MM.1S (cell line): Measurements from ENCODE around the gene PTTG1IP.

Source experiments
- DNase-seq: peaks from one replicate; pipeline ENCODE4 v3.0.0-alpha.2; 2015
- H2AFZ ChIP-seq: fragments of 300-600 bp; sonication (generic); 2 replicates; pipeline ENCODE4 v1.6.0; 2016; ENCODE audit warnings: antibody characterized with exemption, low read length
- H3F3A ChIP-seq: fragments of 300-600 bp; sonication (generic); 2 replicates; pipeline ENCODE4 v1.6.1; 2016; ENCODE audit warnings: mild to moderate bottlenecking, antibody characterized with exemption, low read length, moderate library complexity, mixed read lengths; ENCODE audit not compliant: insufficient read depth
- H3K27ac ChIP-seq: fragments of 300-600 bp; sonication (generic); 2 replicates; pipeline ENCODE4 v1.5.1; 2016; ENCODE audit warnings: mild to moderate bottlenecking, low read length
- H3K27me3 ChIP-seq: fragments of 300-600 bp; sonication (generic); replicated peaks from 2 replicates; pipeline ENCODE4 v1.6.0; 2016; ENCODE audit warnings: low read length; ENCODE audit not compliant: insufficient read depth
- H3K36me3 ChIP-seq: fragments of 300-600 bp; sonication (generic); replicated peaks from 2 replicates; pipeline ENCODE4 v1.6.1; 2016; ENCODE audit warnings: mild to moderate bottlenecking, low read length, mixed read lengths; ENCODE audit not compliant: insufficient read depth
- H3K4me1 ChIP-seq: fragments of 300-600 bp; sonication (generic); 2 replicates; pipeline ENCODE4 v1.6.1; 2016; ENCODE audit warnings: low read length, mixed read lengths
- H3K4me2 ChIP-seq: fragments of 300-600 bp; sonication (generic); 2 replicates; pipeline ENCODE4 v1.6.0; 2016; ENCODE audit warnings: low read depth, low read length
- H3K4me3 ChIP-seq: fragments of 300-600 bp; sonication (generic); 2 replicates; pipeline ENCODE4 v1.5.1; 2016; ENCODE audit warnings: low read length, mixed read lengths
- H3K79me2 ChIP-seq: fragments of 300-600 bp; sonication (generic); 2 replicates; pipeline ENCODE4 v1.6.1; 2016; ENCODE audit warnings: mixed run types, low read length, mixed read lengths
- H3K9ac ChIP-seq: fragments of 300-600 bp; sonication (generic); 2 replicates; pipeline ENCODE4 v1.6.1; 2016; ENCODE audit warnings: low read length, mixed read lengths
- H3K9me2 ChIP-seq: fragments of 300-600 bp; sonication (generic); replicated peaks from 2 replicates; pipeline ENCODE4 v1.6.1; 2016; ENCODE audit warnings: mild to moderate bottlenecking, low read length, mixed read lengths; ENCODE audit not compliant: insufficient read depth
- H3K9me3 ChIP-seq: fragments of 300-600 bp; sonication (generic); replicated peaks from 2 replicates; pipeline ENCODE4 v1.6.1; 2016; ENCODE audit warnings: mild to moderate bottlenecking, low read length, mixed read lengths; ENCODE audit not compliant: insufficient read depth
- H4K20me1 ChIP-seq: fragments of 300-600 bp; sonication (generic); 2 replicates; pipeline ENCODE4 v1.6.1; 2016; ENCODE audit warnings: mild to moderate bottlenecking, low read length, moderate library complexity, mixed read lengths; ENCODE audit not compliant: insufficient read depth
- EZH2 ChIP-seq: fragments of 300-600 bp; sonication (generic); optimal IDR thresholded peaks from 2 replicates; pipeline ENCODE3; 2017; ENCODE audit warnings: low read depth, mild to moderate bottlenecking, antibody characterized with exemption, low read length, mixed read lengths
- EZH2phosphoT487 ChIP-seq: fragments of 300-600 bp; sonication (generic); IDR thresholded peaks from 2 replicates; pipeline ENCODE4 v1.6.1; 2018; ENCODE audit warnings: antibody characterized with exemption, low read length
- TF ChIP-seq, protein P1 (sequence below): fragments of 300-600 bp; sonication (generic); IDR thresholded peaks from 2 replicates; pipeline ENCODE4 v1.5.1; 2016; ENCODE audit warnings: antibody characterized with exemption, low read length, mixed read lengths

PTTG1IP gene

DNA sequence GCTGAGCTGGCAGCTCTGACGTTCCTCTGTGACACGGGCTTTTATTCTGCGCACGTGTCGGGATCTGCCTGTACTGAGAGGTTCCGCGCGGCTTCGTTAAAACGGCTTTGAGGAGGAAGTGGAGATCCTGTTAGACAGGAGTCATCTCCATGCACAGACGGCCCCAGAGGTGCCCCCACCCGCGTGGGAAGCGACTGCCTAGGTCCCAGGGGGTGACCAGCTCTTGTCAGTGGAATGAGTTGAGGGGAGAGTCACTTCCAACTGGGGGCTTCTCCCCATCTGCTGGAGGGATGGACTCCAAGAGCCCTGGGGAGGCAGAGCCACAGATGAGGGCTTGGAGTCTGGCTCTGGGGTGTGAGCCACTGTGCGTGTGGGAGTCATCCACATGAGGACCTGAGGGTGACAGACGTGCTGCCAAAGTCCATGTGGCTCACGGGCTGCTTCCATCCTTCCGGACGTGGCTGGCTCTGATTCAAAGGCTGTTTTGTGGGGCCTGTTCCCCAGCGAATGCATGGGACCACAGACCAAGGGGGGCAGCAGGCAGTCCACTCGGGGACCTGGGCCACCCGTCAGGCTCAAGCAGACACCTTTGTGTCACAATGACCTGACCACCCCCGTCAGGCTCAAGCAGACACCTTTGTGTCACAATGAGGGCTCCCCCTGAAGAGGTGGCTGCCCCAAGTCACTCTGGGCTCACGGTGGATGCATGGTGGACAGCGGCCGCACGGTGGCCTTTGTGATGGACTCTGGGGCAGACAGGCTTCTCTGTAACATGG is 26.8 kb downstream of the PTTG1IP start:
- 0 out of 2 replicates have a peak, but pooled peaks cover 10% of the 10 kb centered on the region for H3K36me3 ChIP-seq
- no peaks in the 10 kb centered on the region for H3F3A ChIP-seq
- H3K9me2 ChIP-seq, result no peaks in the 10 kb centered on the region
- no peak for DNase-seq
- no peaks in the 10 kb centered on the region for H3K9me3 ChIP-seq
- H3K27me3 ChIP-seq, result peaks cover 52% of the 10 kb centered on the region
- H4K20me1 ChIP-seq, result no peaks in the 10 kb centered on the region
- H2AFZ ChIP-seq, result no peak overlapping the region
- H3K4me1 ChIP-seq, result no peaks in the 10 kb centered on the region
- no peak overlapping the region for H3K27ac ChIP-seq
- no peak overlapping the region for H3K9ac ChIP-seq
- H3K79me2 ChIP-seq, result no peaks in the 10 kb centered on the region
- H3K4me3 ChIP-seq, result 0 out of 2 replicates have a peak overlapping the region, but pooled peaks have one; percentile 8
- TF ChIP-seq EZH2, result no peak
- TF ChIP-seq EZH2phosphoT487, result no peak
- peak overlapping the region; percentile 52; the same call in 1 of the 2 replicates for H3K4me2 ChIP-seq

DNA sequence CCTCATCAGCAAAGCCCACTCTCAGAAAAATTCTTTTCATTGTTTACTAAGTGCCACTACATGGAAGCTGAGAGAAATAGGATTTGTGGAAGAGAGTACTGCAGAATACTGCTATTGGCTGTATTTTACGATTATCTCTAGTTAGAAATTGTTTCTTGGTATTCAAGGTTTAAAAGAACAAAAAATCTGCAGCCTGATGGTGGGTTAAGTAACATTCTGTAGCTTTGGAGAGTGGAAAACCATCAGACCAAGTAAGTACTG is 27.3 kb downstream of the PTTG1IP start:
- Histone ChIP-seq H3F3A (no peaks in the 10 kb centered on the region), H3K27me3 (peaks cover 57% of the 10 kb centered on the region), H3K9ac (no peak overlapping the region), H3K27ac (no peak overlapping the region), H3K4me2 (peak overlapping the region; percentile 52), H3K79me2 (no peaks in the 10 kb centered on the region), H3K9me2 (no peaks in the 10 kb centered on the region), H2AFZ (no peak overlapping the region), H3K4me1 (no peaks in the 10 kb centered on the region), H3K4me3 (peak overlapping the region; percentile 8; the same call in 1 of the 2 replicates), H4K20me1 (no peaks in the 10 kb centered on the region), H3K36me3 (0 out of 2 replicates have a peak, but pooled peaks cover 10% of the 10 kb centered on the region), H3K9me3 (no peaks in the 10 kb centered on the region)
- peak; percentile 6 for DNase-seq
- no peak for TF ChIP-seq EZH2
- TF ChIP-seq, protein P1, sequence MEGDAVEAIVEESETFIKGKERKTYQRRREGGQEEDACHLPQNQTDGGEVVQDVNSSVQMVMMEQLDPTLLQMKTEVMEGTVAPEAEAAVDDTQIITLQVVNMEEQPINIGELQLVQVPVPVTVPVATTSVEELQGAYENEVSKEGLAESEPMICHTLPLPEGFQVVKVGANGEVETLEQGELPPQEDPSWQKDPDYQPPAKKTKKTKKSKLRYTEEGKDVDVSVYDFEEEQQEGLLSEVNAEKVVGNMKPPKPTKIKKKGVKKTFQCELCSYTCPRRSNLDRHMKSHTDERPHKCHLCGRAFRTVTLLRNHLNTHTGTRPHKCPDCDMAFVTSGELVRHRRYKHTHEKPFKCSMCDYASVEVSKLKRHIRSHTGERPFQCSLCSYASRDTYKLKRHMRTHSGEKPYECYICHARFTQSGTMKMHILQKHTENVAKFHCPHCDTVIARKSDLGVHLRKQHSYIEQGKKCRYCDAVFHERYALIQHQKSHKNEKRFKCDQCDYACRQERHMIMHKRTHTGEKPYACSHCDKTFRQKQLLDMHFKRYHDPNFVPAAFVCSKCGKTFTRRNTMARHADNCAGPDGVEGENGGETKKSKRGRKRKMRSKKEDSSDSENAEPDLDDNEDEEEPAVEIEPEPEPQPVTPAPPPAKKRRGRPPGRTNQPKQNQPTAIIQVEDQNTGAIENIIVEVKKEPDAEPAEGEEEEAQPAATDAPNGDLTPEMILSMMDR, result no peak; the same call in 1 of the 2 replicates
- no peak for TF ChIP-seq EZH2phosphoT487

DNA sequence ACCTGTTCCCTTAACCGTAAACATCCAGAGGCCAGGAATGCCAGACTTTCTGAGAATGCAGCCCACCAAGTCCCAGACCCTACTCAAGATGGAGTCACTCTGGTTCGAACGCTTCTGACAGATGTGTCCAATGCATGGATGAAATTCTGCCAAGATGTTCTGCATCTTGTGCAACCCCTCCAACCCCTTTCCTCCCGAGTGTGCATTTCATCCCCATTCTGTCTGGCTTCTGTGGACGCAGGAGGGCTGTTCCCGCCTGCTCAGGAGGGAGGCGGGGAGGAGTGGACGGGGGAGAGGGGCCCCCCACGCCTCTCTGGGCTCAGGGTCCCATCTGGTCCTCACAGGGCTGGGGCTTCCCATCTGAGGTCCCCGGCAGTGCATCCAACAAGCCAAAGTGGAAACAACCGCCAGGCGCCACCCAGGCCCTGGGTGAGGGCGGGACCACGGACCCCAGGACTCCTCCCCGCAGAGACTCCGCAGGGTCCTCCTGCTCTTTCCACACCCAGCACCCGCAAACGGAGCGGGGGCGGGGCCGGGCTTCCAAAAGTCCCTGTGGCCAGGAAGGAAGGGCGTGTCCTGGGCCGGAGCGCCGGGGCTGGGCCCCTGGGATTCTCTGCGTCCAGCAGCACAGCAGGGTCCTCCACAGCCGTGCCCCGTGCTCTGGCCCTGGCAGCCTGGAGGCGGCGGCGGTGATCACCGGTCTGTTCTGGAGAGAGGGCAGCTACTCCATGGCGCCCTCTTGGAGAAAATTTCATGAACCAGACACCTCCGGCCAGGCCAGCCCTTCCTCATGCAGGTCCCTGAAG is 27.9 kb downstream of the PTTG1IP start:
- Histone ChIP-seq H3K4me3 (peak overlapping the region; percentile 8), H3K9me3 (no peaks in the 10 kb centered on the region), H3K9ac (no peak overlapping the region), H3K4me1 (no peaks in the 10 kb centered on the region), H3F3A (no peaks in the 10 kb centered on the region), H4K20me1 (no peaks in the 10 kb centered on the region), H3K4me2 (peak overlapping the region; percentile 52), H3K79me2 (no peaks in the 10 kb centered on the region), H3K27me3 (peaks cover 62% of the 10 kb centered on the region), H3K9me2 (no peaks in the 10 kb centered on the region), H2AFZ (peak overlapping the region; percentile 6; the same call in 1 of the 2 replicates), H3K27ac (no peak overlapping the region), H3K36me3 (0 out of 2 replicates have a peak, but pooled peaks cover 8% of the 10 kb centered on the region)
- peak; percentile 33 for DNase-seq
- TF ChIP-seq, protein P1, result peak; percentile 61
- no peak for TF ChIP-seq EZH2

DNA sequence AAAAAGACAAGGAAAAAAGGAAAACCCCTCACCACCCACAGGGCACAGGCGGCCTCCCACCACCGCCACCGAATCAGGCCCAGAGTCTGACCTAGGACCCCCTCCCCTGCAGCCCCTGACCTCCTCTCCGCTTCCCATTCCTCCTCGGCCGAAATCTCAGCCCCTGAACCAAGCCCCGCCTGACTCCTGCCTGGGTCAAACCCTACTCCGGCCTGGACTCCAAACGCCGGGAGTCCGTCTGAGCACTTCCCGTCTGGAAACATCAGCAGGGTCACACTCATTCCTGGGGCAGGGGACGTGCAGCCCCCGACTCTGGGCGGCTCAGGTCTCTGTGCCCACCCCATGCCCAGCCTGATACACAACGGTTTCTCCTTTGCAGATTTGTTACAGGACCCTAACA is 29.2 kb downstream of the PTTG1IP start:
- Histone ChIP-seq H3K79me2 (no peaks in the 10 kb centered on the region), H3K36me3 (no peaks in the 10 kb centered on the region), H2AFZ (no peak overlapping the region), H3F3A (no peaks in the 10 kb centered on the region), H3K4me1 (no peaks in the 10 kb centered on the region), H4K20me1 (no peaks in the 10 kb centered on the region), H3K9ac (no peak overlapping the region), H3K9me3 (no peaks in the 10 kb centered on the region), H3K4me2 (no peak overlapping the region), H3K27ac (no peak overlapping the region), H3K4me3 (no peak overlapping the region), H3K27me3 (peaks cover 76% of the 10 kb centered on the region), H3K9me2 (no peaks in the 10 kb centered on the region)
- no peak for TF ChIP-seq EZH2phosphoT487
- TF ChIP-seq, protein P1, result no peak
- TF ChIP-seq EZH2, result no peak
- DNase-seq, result no peak
